DMS79 treated with DMSO at 0.1 percent for 48 hours (cell line): ENCODE data around the gene MTX1.
"Not testable (repeated sequence)": the region's sequence is repeated elsewhere in the genome, so short reads cannot be mapped to it uniquely, and the experiment has no call there.

Source experiments
- DNase-seq: peaks from one replicate; lab custom pipeline; 2025; lab: John Stamatoyannopoulos, UW

Gene MTX1, protein sequence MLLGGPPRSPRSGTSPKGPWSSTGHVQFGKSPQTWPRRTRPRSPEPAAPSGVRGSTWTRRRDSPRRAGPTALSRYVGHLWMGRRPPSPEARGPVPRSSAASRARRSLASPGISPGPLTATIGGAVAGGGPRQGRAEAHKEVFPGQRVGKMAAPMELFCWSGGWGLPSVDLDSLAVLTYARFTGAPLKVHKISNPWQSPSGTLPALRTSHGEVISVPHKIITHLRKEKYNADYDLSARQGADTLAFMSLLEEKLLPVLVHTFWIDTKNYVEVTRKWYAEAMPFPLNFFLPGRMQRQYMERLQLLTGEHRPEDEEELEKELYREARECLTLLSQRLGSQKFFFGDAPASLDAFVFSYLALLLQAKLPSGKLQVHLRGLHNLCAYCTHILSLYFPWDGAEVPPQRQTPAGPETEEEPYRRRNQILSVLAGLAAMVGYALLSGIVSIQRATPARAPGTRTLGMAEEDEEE

DNA sequence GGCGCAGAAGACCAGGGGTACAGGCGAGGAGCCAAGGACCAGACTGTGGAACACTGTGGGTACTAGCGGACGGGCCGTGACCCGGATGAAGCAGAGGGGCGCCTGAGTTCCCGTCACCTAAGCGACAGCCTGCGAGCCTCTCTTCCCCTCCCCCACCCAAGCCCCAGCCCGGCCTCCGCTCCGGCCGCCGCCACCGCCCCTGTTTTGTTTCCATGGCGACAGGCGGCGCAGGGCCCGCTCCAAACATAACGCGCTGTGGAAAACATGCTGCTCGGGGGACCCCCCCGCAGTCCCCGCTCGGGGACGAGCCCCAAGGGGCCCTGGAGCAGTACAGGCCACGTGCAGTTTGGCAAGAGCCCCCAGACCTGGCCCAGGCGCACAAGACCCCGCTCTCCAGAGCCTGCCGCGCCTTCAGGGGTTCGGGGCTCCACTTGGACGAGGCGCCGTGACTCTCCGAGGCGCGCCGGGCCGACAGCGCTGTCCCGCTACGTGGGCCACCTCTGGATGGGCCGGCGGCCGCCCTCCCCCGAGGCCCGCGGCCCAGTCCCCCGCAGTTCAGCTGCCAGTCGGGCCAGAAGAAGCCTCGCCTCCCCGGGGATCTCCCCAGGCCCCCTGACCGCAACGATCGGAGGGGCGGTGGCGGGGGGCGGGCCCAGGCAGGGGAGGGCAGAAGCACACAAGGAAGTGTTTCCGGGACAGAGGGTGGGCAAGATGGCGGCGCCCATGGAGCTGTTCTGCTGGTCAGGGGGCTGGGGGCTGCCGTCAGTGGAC, at the start of gene MTX1:
Gene MTX1 (plus strand): TSS at position 155 of the 771 bp plus-strand sequence. CDS start 110 bp downstream, at position 265.
- peak; percentile 70 for DNase-seq

DNA sequence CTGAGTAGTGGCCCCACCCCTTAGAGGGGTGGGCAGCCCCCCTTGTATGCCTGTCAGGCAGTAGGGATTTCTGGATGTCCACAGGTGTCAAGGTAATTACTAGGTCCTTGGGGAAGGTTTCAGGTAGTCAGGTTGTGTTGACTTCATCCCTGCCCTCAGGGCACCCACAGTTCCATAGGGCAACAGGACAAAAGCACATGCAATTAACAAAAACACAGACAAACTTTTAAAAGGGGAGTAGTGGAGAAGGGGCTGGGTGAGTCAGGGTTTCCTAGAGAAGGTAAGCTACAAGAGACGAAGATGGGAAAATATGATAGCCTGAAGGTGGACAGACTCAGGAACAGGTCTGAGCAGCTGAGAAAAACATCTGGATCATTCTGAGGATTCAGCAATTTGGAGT, 49.5 kb upstream of the MTX1 start:
- no peak for DNase-seq

DNA sequence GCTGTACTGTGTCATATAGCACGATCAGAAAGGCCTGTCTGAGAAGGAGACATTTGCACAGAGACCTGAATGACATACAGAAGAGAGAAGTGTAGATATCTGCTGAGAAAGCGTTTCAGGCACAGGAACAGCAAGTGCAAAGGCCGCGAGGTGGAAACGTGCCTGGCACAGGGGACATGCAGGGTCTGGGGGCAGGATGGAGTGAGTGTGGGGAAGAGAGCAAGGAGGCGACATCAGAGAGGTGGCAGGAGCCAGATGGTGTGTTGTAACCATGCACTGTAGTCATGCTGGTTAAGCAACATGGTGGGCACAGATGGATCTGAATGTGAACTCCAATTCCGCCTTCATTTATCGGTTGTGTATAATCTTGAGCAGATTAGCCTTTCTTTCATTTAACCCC, 48.4 kb upstream of the MTX1 start:
- no peak for DNase-seq

DNA sequence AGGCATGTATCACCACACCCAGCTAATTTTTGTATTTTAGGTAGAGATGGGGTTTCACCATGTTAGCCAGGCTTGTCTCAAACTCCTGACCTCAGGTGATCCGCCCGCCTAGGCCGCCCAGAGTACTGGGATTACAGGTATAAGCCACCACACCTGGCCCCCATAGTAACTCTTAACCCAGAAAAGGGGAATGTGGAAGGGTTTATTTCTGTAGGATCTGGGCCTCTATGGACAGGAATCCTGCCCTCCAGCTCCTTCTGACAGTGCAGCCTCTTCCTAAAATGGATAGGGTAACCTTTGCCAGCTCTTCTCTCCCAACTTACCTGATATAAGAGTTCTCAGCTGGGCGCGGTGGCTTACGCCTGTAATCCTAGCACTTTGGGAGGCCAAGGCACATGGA, 45.9 kb upstream of the MTX1 start:
- DNase-seq = not testable (repeated sequence)

DNA sequence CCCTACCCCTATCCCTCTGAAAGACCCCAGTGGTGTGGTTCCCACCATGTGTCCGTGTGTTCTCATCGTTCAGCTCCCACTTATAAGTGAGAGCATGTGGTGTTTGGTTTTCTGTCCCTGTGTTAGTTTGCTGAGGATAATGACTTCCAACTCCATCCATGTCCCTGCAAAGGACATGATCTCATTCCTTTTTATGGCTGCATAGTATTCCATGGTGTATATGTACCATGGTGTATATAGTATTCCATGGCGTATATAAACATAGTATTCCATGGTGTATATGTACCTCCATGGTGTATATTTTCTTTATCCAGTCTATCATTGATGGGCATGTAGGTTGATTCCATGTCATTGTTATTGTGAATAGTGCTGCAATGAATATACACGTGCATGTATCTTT, 44.7 kb upstream of the MTX1 start:
- DNase-seq = not testable (repeated sequence)

DNA sequence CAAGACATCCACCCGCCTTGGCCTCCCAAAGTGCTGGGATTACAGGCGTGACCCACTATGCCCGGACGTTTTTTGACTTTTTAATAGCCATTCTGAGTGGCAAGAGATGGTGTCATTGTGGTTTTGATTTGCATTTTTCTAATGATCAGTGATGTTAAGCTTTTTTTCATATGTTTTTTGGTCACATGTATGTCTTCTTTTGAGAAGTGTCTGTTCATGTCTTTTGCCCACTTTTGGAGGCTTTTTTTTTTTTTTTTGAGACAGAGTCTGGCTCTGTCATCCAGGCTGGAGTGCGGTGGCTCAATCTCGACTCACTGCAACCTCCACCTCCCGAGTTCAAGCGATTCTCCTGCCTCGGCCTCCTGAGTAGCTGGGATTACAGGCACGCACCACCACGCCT, 43.9 kb upstream of the MTX1 start:
- not testable (repeated sequence) for DNase-seq

DNA sequence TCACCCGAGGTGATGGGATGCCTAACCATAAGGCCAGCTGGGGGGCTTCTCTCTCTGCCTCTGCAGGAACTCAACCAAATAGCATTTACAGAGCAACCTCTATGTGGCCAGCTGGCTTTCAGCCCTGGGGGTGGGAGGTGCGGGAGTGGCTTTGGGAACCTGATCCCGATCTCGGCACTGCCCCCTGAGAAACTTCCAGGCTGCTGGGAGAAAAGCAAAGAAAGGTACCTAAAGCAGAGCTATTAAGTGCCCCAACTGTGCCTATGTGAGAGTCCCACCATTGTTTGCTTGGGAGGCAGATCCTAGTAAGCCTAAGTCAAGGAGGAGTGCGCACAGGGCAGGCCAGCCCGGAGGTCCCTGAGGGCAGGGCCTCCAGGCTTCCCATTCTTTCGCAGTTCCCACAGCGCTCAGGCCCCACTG, 42.4 kb upstream of the MTX1 start:
- DNase-seq = no peak

DNA sequence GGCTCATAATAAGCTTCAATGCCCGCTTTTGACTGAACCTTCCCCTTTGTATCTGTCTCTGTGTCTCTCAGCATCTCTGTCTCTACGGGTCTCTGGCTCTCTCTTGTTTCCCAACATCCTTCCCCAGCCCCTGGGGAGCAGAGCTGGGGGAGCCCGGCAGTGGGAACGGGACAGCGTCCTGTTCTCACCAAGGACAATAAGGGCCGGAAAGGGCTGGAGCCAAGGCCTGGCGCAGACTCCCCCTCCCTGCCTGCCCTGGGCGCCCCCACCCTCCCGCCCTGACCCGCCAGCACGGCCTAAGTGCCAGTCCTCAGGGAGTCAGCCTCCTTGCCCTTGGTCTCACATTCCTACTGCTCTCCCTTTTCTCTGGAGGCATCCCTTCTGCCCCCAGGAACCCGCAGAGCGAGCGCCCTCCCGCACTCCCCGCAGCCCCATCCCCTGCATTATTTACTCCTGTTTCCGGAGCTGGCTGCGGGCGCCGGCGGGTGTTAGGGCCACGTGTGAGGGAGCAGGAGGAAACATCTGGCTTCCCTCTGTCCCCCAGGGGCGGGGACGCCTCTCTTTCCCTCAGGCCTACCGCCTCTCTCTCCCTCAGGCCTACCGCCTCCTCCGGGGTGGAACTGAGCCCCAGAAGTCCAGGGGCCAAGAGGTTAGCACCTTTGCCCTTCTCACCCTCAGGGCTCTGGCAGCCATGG, 41.9 kb upstream of the MTX1 start:
- no peak for DNase-seq

DNA sequence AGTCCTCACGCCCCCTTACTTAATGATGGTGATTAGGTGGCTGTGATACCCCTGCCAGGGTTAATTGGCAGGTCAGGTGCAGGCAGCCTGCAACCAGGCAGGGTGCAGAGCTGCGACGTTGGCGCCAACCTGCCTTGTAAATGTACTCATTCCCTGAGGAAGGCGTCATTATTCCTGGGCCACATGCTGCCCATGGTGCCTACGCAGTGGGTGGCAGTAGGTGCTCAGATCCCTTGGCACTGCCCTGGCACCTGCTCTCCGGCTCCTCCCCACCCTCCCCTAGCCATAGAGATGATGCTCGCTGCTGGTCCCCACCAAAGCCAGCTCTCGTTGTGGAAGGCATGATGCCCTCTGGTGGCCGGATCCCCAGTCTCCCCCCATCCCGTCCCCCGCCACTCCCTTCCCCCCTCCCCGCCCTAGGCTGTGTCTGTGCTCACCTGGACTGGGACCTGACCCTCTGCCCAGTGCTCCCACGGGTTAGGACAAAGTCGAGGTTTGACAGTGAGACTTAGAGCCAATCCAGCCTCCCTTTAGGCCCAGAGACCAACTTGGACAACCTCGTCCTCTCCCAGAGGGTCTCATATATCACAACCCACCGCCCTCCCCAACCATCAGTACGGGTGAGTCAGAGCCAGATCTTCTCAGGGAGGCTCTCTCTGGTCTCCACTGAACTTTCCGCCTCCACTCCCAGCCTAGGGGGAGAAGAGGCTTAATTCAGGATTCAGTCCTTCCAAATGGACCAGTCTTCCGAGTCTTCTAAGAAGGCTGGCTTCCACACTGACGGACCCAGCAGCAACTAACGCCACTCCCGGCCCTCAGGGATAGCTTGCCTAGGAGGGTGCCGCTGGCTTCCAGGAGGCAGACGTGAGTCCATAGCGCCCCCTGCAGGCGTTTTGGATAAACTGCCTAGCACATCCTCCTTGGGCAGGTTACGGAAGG, 41.1 kb upstream of the MTX1 start:
- peak; percentile 76 for DNase-seq

DNA sequence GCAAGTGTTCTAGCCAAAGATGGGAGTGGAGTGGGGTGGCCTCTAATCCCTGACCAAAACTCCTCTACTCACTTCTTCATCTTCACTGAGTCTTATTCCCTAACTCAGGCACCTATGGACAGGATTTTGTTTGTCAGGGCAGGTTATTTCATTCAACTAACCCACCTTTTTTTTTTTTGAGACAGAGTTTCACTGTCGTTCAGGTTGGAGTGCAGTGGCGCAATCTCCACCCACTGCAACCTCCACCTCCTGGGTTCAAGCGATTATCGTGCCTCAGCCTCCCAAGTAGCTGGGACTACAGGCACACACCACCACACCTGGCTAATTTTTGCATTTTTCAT, 40.4 kb upstream of the MTX1 start:
- not testable (repeated sequence) for DNase-seq

DNA sequence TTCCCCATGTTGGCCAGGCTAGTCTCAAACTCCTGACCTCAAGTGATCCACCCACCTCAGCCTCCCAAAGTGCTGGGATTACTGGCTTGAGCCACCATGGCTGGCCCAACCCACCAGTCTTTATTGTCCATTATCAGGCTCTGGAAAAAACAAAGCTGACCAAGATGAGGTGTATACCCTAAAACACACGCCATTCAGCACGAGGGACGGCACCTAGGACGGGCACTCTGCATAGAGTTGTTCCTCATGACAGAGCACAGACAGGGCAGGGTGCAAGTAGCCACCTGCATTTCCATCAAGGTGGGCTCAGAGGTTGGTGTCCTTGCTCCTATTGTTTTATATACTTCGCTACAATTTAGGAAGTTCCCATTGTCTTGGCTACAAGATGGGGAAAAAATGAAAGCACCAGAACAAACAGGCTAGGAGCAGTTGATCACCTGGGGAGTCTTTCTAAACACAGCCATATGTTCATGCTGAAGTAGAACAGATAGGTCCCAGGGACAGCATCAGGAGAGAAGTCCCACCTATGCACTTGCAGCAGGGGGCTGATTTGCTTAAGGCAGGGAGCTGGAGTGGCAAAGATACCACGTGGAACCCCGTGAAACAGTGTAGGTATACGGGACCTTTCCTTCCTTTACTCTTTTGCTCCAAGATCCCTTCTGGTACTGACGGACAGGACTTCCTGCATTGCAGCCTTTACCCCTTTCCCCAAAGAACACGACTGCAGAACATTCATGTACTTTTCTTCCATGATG, 39.9 kb upstream of the MTX1 start:
- DNase-seq = no peak

DNA sequence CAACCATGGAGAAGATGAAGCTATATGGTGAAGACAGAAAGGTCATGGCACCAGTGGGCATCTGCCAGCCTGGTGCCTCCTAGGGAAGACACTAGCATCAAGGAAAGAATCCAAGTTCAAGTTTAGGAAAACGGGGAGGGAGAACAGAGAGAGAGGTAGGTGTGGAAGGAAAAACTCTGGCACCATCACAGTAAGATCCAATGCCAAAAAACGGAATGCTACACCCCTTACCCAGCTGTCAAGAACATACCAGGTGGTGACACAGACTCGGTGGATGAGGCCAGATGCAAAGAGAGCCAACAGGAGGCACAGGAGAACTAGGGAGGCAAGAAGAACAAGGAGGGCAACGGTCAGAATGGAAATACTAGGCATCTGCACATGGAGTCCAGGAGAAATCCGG, 39.0 kb upstream of the MTX1 start:
- DNase-seq = no peak

DNA sequence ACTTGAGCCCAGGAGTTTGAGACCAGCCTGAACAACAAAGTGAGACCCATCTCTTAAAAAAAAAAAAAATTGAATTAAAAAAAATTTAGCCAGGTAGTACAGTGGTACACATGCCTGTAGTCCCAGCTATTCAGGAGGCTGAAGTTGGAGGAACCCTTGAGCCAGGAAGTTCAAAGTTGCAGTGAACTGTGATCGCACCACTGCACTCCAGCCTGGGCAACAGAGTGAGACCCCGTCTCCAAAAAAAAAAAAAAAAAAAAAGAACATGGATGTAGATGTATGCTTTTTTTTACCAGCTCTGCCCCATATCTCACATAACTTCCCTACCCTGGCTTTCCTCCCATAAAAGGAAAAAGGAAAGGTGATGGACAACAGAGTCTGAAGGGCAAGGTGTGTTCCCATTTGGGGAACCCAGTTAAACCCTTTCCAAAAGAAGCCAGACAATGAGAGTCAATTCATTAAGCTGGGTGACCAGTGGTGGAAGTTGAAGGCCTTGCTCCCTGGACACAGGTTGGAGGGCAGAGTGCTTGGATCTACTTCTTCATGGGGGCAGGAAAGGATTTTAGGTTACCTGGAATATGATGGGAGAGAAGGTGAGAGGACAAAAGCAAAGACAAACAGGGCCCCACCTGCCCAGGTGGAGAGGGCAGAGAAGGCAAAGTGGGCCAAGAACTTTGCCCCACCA, 38.3 kb upstream of the MTX1 start:
- DNase-seq = no peak

DNA sequence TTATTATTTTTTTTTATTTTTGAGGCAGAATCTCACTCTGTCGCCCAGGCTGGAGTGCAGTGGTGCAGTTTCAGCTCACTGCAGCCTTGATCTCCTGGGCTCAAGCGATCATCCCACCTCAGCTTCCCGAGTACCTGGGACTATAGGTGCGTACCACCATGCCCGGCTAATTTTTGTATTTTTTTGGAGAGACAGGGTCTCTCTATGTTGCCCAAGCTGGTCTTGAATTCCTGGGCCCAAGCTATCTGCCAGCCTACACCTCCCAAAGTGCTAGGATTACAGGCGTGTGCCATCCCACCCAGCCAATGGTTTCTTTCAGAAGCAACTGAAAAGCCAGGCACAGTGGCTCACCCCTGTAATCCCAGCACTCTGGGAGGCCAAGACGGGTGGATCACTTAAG, 37.7 kb upstream of the MTX1 start:
- no peak for DNase-seq

DNA sequence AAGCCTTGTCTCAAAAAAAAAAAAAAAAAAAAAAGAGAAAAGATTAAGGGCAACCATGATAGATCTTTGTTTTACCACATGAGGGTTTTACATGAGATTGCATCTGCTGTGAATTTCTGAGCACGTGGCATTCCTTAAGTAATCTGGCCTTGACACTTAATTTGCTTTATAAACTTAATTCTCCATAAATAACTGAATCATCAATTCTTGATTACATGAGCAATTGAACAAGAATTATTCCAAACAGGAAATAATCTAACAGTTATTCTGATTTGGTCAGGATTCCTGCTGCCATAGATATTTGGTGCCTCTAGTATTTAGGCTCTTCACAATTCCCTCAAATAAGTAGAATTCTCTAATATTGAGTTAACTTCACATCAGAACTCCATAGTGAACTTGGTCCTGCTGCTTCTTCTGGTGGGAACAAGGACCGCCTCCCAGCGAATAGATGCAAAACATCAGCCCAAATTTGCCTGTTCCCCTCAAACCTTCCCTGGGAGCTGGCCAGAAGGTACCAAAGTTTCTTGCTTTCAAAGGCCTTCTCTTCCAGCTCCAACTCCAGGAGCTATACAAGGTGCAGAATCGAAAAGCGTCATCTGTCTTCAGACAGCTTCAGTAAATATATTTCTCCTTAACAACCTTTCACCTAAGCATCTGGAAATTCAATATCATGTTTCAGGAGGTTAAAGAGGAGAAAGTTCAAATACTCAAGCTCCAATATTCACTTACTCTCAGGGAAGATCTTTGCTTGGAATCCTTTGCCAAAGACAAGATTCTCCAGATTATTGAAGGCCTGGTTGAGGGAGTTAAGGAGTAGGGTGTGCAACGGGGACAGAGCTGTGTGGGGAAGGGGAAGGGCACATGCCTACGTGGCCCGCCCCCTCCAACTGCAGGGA, 36.4 kb upstream of the MTX1 start:
- DNase-seq = no peak

DNA sequence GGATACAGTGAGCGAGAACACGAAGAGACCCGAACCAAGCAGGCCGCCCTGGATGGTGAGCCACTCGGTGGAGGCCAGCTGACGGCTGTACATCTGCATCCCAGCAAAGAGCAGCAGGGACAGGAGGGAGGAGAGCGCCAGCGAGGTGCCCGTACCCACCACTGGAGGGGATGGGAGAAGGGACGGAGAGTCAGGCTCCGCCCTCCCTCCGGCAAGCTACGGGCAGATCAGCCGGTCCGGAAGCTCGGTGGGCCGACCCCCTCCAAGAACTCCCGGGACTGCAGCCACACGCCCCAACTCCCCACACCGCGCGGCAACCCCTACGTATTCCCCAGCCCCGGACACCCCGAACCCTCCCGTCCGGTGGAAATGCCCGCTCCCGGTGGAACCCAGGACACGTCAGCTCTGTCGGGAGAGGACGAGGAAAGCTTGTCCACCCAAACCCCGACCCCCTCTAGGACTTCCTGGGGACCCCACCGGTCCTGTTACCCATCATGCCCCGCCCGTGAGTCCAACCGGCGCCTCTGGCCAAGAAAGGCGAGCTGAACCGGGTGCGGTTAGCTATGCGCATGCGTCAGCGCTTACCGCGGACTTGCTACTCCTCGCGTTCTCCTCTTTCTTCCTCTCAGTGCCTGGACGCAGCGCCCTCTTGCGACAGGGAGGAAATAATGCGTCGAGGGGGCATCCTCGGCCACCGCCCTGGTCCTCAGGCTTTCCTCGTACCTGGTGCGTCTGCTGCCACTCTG, 35.6 kb upstream of the MTX1 start, which contains the start of gene KRTCAP2:
Gene KRTCAP2 (minus strand): TSS at position 573 of the 746 bp plus-strand sequence. CDS start 80 bp downstream, at position 493.
- peak; percentile 95 for DNase-seq

DNA sequence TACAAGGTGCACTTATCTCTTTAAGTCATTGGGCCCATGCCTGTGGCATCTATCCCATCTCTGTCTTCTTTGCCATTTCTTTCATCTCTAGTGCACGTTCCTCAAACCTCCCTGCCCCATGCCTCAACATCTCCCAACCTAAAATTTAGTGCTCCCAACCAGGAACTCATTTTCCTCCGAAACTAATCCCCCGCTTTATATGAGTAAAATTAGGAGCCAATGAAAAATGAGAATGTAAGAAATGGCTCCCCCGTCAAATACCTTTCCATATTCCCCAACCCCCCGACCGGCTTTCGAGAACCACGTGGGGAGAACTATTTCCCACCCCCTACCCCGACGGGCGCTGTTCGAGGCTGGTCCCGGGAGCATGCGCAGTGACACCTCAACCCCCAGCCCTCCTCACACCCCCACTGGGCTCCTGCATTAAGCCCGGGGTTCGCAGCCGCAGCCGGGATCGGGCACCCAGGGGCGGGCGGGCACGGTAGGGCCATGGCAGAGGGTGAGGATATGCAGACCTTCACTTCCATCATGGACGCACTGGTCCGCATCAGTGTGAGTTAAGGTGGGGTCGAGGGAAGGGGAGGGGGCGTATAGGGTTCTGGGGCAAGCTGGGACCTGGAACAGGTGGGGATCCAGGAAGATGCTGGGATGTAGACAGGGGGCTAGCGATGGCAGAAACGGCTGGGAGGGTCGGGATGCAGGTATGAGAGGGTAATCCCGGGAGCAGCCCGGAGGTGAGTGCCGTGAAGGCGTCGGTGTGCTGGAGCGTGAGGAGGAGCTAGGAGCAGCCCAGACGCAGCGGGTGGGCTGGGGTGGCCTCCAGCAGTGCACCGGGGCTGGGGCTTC, 34.8 kb upstream of the MTX1 start, which contains the start of gene TRIM46:
Gene TRIM46 (plus strand): TSS at position 372 of the 846 bp plus-strand sequence. CDS start 118 bp downstream, at position 490.
- peak; percentile 77 for DNase-seq
